WTC11 (cell line): ENCODE results near the gene MAGOHB. TPM values are rescaled to one million over a fixed set of nuclear protein-coding genes. Genes with fewer than 3 reads are reported as not detected.

Experiments used
- ATAC-seq: fragments of 200-7000 bp; cut with Tn5 transposase; 2 replicates; pipeline ENCODE4 v1.10.0; 2021; ENCODE audit warnings: mild to moderate bottlenecking, moderate library complexity
- CTCF ChIA-PET: fragments of 300-600 bp; sonication (Branson Sonifier 250); formaldehyde crosslinking; loops from one replicate; lab custom pipeline; 2021; ENCODE audit warnings: antibody characterized with exemption; lab: Charles Lee
- POLR2A ChIA-PET: fragments of 350-600 bp; sonication (Branson Sonifier 250); formaldehyde crosslinking; loops from one replicate; lab custom pipeline; 2021; ENCODE audit warnings: antibody characterized with exemption; lab: Charles Lee
- DNase-seq: peaks from one replicate; pipeline ENCODE4 v3.0.0; 2021; ENCODE audit warnings: low spot score
- H3K27ac Mint-ChIP-seq: 2 replicates; pipeline ENCODE4 v1.8.0; 2021; ENCODE audit warnings: mixed read lengths
- H3K27me3 Mint-ChIP-seq: 2 replicates; pipeline ENCODE4 v1.8.0; 2021; ENCODE audit warnings: low read depth, mild to moderate bottlenecking, moderate library complexity, mixed read lengths
- H3K36me3 Mint-ChIP-seq: 2 replicates; pipeline ENCODE4 v1.8.0; 2021; ENCODE audit warnings: mixed read lengths
- H3K4me1 Mint-ChIP-seq: 2 replicates; pipeline ENCODE4 v1.8.0; 2022; ENCODE audit warnings: mixed read lengths
- H3K4me3 Mint-ChIP-seq: 2 replicates; pipeline ENCODE4 v1.8.0; 2021; ENCODE audit warnings: mild to moderate bottlenecking, moderate library complexity, mixed read lengths
- H3K9me3 Mint-ChIP-seq: 2 replicates; pipeline ENCODE4 v1.8.0; 2021; ENCODE audit warnings: mixed read lengths
- ATF2 ChIP-seq: sonication (generic); formaldehyde crosslinking; IDR thresholded peaks from 2 replicates; pipeline ENCODE4 v1.8.1; 2022; ENCODE audit warnings: low read depth, missing genetic modification reagents, borderline replicate concordance
- ESRRA ChIP-seq: sonication (generic); formaldehyde crosslinking; IDR thresholded peaks from 2 replicates; pipeline ENCODE4 v1.8.1; 2022; ENCODE audit warnings: mild to moderate bottlenecking, missing genetic modification reagents, borderline replicate concordance
- ETV6 ChIP-seq: sonication (generic); formaldehyde crosslinking; IDR thresholded peaks from 2 replicates; pipeline ENCODE4 v1.8.1; 2022; ENCODE audit warnings: mild to moderate bottlenecking, missing genetic modification reagents
- GTF2I ChIP-seq: fragments of 250-450 bp; sonication (Bioruptor Pico); conservative IDR thresholded peaks from 2 replicates; pipeline ENCODE4 v1.4.0; 2021; ENCODE audit warnings: mild to moderate bottlenecking
- NR2C2 ChIP-seq: sonication (generic); formaldehyde crosslinking; IDR thresholded peaks from 2 replicates; pipeline ENCODE4 v1.8.0; 2022; ENCODE audit warnings: mild to moderate bottlenecking, missing genetic modification reagents
- RELA ChIP-seq: sonication (generic); formaldehyde crosslinking; IDR thresholded peaks from 2 replicates; pipeline ENCODE4 v1.8.1; 2022; ENCODE audit warnings: missing genetic modification reagents, mild to moderate bottlenecking, borderline replicate concordance
- RORB ChIP-seq: fragments of 250-450 bp; sonication (Bioruptor Pico); IDR thresholded peaks from 2 replicates; pipeline ENCODE4 v1.9.0; 2021; ENCODE audit warnings: mild to moderate bottlenecking
- SOX15 ChIP-seq: fragments of 250-450 bp; sonication (Bioruptor Pico); IDR thresholded peaks from 2 replicates; pipeline ENCODE4 v1.9.0; 2021; ENCODE audit warnings: mild to moderate bottlenecking
- ZNF281 ChIP-seq: sonication (generic); formaldehyde crosslinking; IDR thresholded peaks from 2 replicates; pipeline ENCODE4 v1.8.0; 2023; ENCODE audit warnings: mild to moderate bottlenecking, missing genetic modification reagents
- ZNF423 ChIP-seq: fragments of 250-450 bp; sonication (Bioruptor Pico); IDR thresholded peaks from 2 replicates; pipeline ENCODE4 v2.1.2; 2022; ENCODE audit warnings: mild to moderate bottlenecking, moderate library complexity
- total RNA-seq: library from RNA; stranded (reverse); gene quantifications from 3 replicates; pipeline ENCODE4 v1.2.3, GENCODE V29; 2021
- TF ChIP-seq, protein P1 (sequence below): sonication (generic); formaldehyde crosslinking; IDR thresholded peaks from 2 replicates; pipeline ENCODE4 v1.8.0; 2022; ENCODE audit warnings: mild to moderate bottlenecking, missing genetic modification reagents

Gene MAGOHB
- total RNA-seq, 1 experiment from 2014 or later, result 36.1 TPM

DNA sequence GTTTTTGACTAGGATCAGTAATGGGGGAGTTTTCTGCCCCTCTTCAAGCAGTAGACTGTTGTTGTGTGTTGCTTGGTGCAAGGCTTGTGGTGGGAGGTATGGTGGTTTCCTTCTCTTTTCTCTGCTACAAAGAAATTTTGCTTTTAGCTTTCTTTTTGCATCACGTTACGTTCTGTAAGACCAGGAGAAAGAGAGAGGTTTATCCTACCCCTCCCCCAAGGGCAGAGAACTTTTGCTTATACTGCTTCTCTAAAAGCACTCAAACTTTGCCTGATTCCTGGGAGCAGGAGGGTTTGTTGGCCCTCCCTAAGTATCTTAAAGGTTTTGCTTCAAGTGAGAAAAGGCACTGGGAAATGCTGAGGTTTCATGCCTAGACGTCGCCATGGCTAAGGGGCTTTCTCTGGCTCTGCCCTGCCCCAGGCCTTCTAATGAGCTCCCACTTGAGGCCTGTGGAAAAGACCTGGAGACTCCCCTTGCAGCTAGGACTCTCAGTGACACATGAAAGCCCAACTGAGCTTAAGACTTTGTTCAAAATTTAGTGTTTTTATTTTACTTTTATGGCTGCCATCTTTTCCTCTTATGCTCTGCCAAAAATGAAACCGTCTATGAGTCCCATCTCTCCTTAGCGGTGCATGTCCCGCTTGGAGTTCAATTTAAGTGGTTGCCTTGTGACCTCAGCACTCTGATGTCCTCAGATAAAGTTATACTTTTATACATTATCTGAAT lies 58.5 kb downstream of the MAGOHB start (continued):
- TF ChIP-seq, protein P1, sequence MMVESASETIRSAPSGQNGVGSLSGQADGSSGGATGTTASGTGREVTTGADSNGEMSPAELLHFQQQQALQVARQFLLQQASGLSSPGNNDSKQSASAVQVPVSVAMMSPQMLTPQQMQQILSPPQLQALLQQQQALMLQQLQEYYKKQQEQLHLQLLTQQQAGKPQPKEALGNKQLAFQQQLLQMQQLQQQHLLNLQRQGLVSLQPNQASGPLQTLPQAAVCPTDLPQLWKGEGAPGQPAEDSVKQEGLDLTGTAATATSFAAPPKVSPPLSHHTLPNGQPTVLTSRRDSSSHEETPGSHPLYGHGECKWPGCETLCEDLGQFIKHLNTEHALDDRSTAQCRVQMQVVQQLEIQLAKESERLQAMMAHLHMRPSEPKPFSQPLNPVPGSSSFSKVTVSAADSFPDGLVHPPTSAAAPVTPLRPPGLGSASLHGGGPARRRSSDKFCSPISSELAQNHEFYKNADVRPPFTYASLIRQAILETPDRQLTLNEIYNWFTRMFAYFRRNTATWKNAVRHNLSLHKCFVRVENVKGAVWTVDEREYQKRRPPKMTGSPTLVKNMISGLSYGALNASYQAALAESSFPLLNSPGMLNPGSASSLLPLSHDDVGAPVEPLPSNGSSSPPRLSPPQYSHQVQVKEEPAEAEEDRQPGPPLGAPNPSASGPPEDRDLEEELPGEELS, result no peak
- TF ChIP-seq GTF2I (CRISPR knock-in tag) (no peak), NR2C2 (CRISPR knock-in tag) (no peak), ATF2 (CRISPR knock-in tag) (no peak)

DNA sequence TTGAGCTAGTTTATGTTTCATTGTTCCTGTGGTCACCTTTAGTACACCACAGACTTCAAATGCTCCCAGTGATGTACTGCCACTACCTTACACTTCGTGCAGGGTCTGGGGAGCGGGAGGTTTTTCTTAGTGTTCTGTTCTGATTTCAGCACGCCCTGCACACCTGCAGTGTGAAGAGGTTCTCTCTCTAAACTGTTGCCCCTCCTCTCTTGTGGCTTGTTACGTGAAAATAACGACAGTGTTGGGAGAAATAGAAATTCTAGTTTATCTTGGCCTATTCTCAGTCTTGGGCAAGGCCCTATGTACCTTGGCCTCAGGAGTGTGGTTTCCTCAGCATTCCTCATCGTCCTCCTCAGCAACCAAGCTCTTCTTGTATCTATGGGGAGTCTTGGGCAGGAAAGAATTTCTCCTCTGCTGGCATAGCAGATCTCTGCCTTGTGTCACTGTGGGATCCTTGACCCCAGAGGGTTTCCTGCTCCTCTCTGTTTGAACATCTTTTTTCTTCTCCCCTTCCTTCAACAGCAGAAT lies 59.1 kb downstream of the MAGOHB start:
- ATAC-seq (no peak), DNase-seq (no peak)
- no peak overlapping the region for H3K27ac Mint-ChIP-seq
- TF ChIP-seq ZNF281 (CRISPR knock-in tag), result no peak
- TF ChIP-seq, protein P1, result no peak
- no peak for TF ChIP-seq ETV6 (CRISPR knock-in tag)
- TF ChIP-seq ESRRA (CRISPR knock-in tag), result no peak
- no peak for TF ChIP-seq RELA (CRISPR knock-in tag)
- no peak for TF ChIP-seq RORB
- TF ChIP-seq SOX15 (CRISPR knock-in tag), result no peak
- no peak for TF ChIP-seq ZNF423 (CRISPR knock-in tag)
- no peaks in the 10 kb centered on the region for H3K27me3 Mint-ChIP-seq
- peaks cover 17% of the 10 kb centered on the region for H3K9me3 Mint-ChIP-seq
- H3K4me3 Mint-ChIP-seq, result no peak overlapping the region
- ChIA-PET POLR2A (no interaction called here), CTCF (no interaction called here)
- H3K36me3 Mint-ChIP-seq, result peaks cover 3% of the 10 kb centered on the region; the same call in 1 of the 2 replicates
- peaks cover 20% of the 10 kb centered on the region for H3K4me1 Mint-ChIP-seq

Other genes starting within 250 kb of the MAGOHB start
- 0.15 to 0.23 TPM in 2 of 3 replicates, not detected in the other for gene KLRK1, start 223.6 kb downstream of the MAGOHB start, total RNA-seq
- gene KLRC4, start 203.9 kb downstream of the MAGOHB start, total RNA-seq, result not detected in 3 replicates
- gene KLRC3, start 193.0 kb downstream of the MAGOHB start, total RNA-seq, result not detected in 3 replicates
- not detected in 3 replicates for gene KLRC2, start 177.6 kb downstream of the MAGOHB start, total RNA-seq
- not detected in 3 replicates for gene KLRC1, start 160.2 kb downstream of the MAGOHB start, total RNA-seq
- gene EIF2S3B, start 107.7 kb downstream of the MAGOHB start, total RNA-seq, result 0.55 to 1.0 TPM (median 0.69 TPM) in 3 replicates
- 1.6 to 1.9 TPM (median 1.6 TPM) in 3 replicates for gene STYK1, start 60.4 kb upstream of the MAGOHB start, total RNA-seq
- gene YBX3, start 109.7 kb upstream of the MAGOHB start, total RNA-seq, result 396 to 411 TPM (median 409 TPM) in 3 replicates
- gene TAS2R7, start 189.0 kb upstream of the MAGOHB start, total RNA-seq, result not detected in 3 replicates
- not detected in 3 replicates for gene TAS2R8, start 193.7 kb upstream of the MAGOHB start, total RNA-seq
- not detected in 3 replicates for gene TAS2R9, start 196.6 kb upstream of the MAGOHB start, total RNA-seq
- not detected in 3 replicates for gene TAS2R10, start 212.7 kb upstream of the MAGOHB start, total RNA-seq
- 0.87 to 2.7 TPM (median 1.6 TPM) in 3 replicates for gene PRR4, start 235.9 kb upstream of the MAGOHB start, total RNA-seq